Spinal cord (tissue), 10 donors: ENCODE data around the gene STX16. TPM values are rescaled to one million over a fixed set of nuclear protein-coding genes. Genes with fewer than 3 reads are reported as not detected.

Experiments used
- DNase-seq, 6 donors: peaks; one replicate each; pipeline versions ENCODE4 v3.0.0 to v3.0.0-alpha.2; 2013 to 2015; ENCODE audit warnings: low spot score in 6 of 6, low read depth in 4 of 6
- H3K27ac ChIP-seq: one replicate; pipeline ENCODE4 v1.5.1; 2013; ENCODE audit warnings: low read depth, low read length, control low read depth
- H3K27me3 ChIP-seq: one replicate; pipeline ENCODE4 v1.6.1; 2013; ENCODE audit warnings: low read length; ENCODE audit not compliant: control insufficient read depth, insufficient read depth
- H3K36me3 ChIP-seq: one replicate; pipeline ENCODE4 v1.6.1; 2013; ENCODE audit warnings: low read length; ENCODE audit not compliant: control insufficient read depth, insufficient read depth
- H3K4me1 ChIP-seq: one replicate; pipeline ENCODE4 v1.6.1; 2013; ENCODE audit warnings: low read length; ENCODE audit not compliant: control insufficient read depth, insufficient read depth
- H3K4me3 ChIP-seq: one replicate; pipeline ENCODE4 v1.5.1; 2013; ENCODE audit warnings: low read depth, low read length, control low read depth
- H3K9me3 ChIP-seq: one replicate; pipeline ENCODE4 v1.6.1; 2013; ENCODE audit warnings: low read length; ENCODE audit not compliant: control insufficient read depth, insufficient read depth
- WGBS: methylation state at CpG from one replicate; pipeline ENCODE4 v1.1.5; 2013; ENCODE audit warnings: missing lambda C conversion rate; ENCODE audit not compliant: insufficient coverage; 5-methylcytosine and 5-hydroxymethylcytosine counted together
- polyA plus RNA-seq, 2 donors: library from polyadenylated mRNA; unstranded; fragments of 120-200 nt; gene quantifications; one replicate each; pipeline ENCODE4 v1.2.1, GENCODE V29; 2013; ENCODE audit not compliant: insufficient read length in 2 of 2
- total RNA-seq, 2 donors: library from RNA; depleted of rRNA in 1 of 2; stranded (reverse); fragments of 120-200 nt in 1 of 2; fragments of >200 nt in 1 of 2; gene quantifications; one replicate each; pipeline versions ENCODE4 v1.2.3 to v1.2.4, GENCODE V29; 2013 to 2014
- donor health status: healthy.

STX16 gene
- total and polyA plus RNA-seq, 4 donors: 35.7 to 65.0 (median 49.8) TPM

- H3K27ac ChIP-seq: no peak overlapping the region
- peaks cover 10% of the 10 kb centered on the region for H3K36me3 ChIP-seq
- no peaks in the 10 kb centered on the region for H3K4me1 ChIP-seq
- H3K4me3 ChIP-seq: no peak overlapping the region
- no peaks in the 10 kb centered on the region for H3K27me3 ChIP-seq
- H3K9me3 ChIP-seq: no peaks in the 10 kb centered on the region
- no peak for DNase-seq
- WGBS: 88% methylated on average over 5 of the region's 5 CpGs
Observed at GRCh38 chr20:58685988-58686387, 34.9 kb downstream of the STX16 start.

- Histone ChIP-seq H3K27me3 (no peaks in the 10 kb centered on the region), H3K9me3 (no peaks in the 10 kb centered on the region), H3K4me1 (peaks cover 10% of the 10 kb centered on the region), H3K4me3 (no peak overlapping the region), H3K27ac (no peak overlapping the region), H3K36me3 (peaks cover 14% of the 10 kb centered on the region)
- WGBS: 90% methylated on average over 2 of the region's 4 CpGs
- no peak for DNase-seq
Observed at GRCh38 chr20:58688414-58688813, 37.3 kb downstream of the STX16 start.

GRCh38 chr20:58688840-58689239 is 37.8 kb downstream of the STX16 start:
- Histone ChIP-seq H3K27me3 (no peaks in the 10 kb centered on the region), H3K4me1 (peaks cover 14% of the 10 kb centered on the region), H3K9me3 (no peaks in the 10 kb centered on the region), H3K36me3 (peaks cover 19% of the 10 kb centered on the region), H3K4me3 (no peak overlapping the region), H3K27ac (no peak overlapping the region)
- DNase-seq: no peak
- 39% methylated on average over 5 of the region's 6 CpGs for WGBS

- no peak overlapping the region for H3K4me3 ChIP-seq
Observed at GRCh38 chr20:58690396-58691135, 39.5 kb downstream of the STX16 start.

GRCh38 chr20:58691773-58692578 is 40.9 kb downstream of the STX16 start:
- H3K4me1 ChIP-seq: peaks cover 26% of the 10 kb centered on the region
- no peaks in the 10 kb centered on the region for H3K9me3 ChIP-seq
- DNase-seq: no peak
- 65% methylated on average over 30 of the region's 31 CpGs for WGBS
- H3K27ac ChIP-seq: peak overlapping the region; percentile 58
- H3K4me3 ChIP-seq: no peak overlapping the region
- peaks cover 42% of the 10 kb centered on the region for H3K36me3 ChIP-seq
- no peaks in the 10 kb centered on the region for H3K27me3 ChIP-seq

More at GRCh38 chr20:58690396-58691135, 39.5 kb downstream of the STX16 start:
- H3K36me3 ChIP-seq: peaks cover 29% of the 10 kb centered on the region
- H3K27me3 ChIP-seq: no peaks in the 10 kb centered on the region
- H3K4me1 ChIP-seq: peaks cover 26% of the 10 kb centered on the region
- 51% methylated on average over 4 of the region's 7 CpGs for WGBS
- no peaks in the 10 kb centered on the region for H3K9me3 ChIP-seq
- peak in 1 of 6 donors; percentile 62 for DNase-seq
- peak overlapping the region; percentile 58 for H3K27ac ChIP-seq

GRCh38 chr20:58692579-58693225 is 41.6 kb downstream of the STX16 start, which contains the start of gene NPEPL1:
Gene NPEPL1, plus strand, starts transcription at chr20:58692800. Its CDS starts 101 bp downstream, at chr20:58692901.
- H3K4me1 ChIP-seq: peaks cover 26% of the 10 kb centered on the region

GRCh38 chr20:58693226-58694006 is 42.3 kb downstream of the STX16 start:
- no peak overlapping the region for H3K27ac ChIP-seq
- peaks cover 26% of the 10 kb centered on the region for H3K4me1 ChIP-seq
- peak in 2 of 6 donors; percentile 30 to 38 for DNase-seq
- no peaks in the 10 kb centered on the region for H3K27me3 ChIP-seq
- WGBS: 44% methylated on average over 50 of the region's 51 CpGs
- H3K4me3 ChIP-seq: peak overlapping the region; percentile 16
- H3K9me3 ChIP-seq: no peaks in the 10 kb centered on the region
- peaks cover 57% of the 10 kb centered on the region for H3K36me3 ChIP-seq

More at GRCh38 chr20:58692579-58693225, 41.6 kb downstream of the STX16 start, which contains the start of gene NPEPL1:
- peak within 1 kb of the TSS; percentile 16 for H3K4me3 ChIP-seq
- H3K27me3 ChIP-seq: no peaks in the 10 kb centered on the region
- DNase-seq: peak in 5 of 6 donors; percentile 12 to 79 (median 42)
- H3K36me3 ChIP-seq: peaks cover 49% of the 10 kb centered on the region
- peak within 1 kb of the TSS; percentile 58 for H3K27ac ChIP-seq
- 3% methylated on average over 93 of the region's 93 CpGs for whole genome bisulfite sequencing
- H3K9me3 ChIP-seq: no peaks in the 10 kb centered on the region

GRCh38 chr20:58694241-58695083 is 43.4 kb downstream of the STX16 start:
- WGBS: 95% methylated on average over 32 of the region's 33 CpGs
- Histone ChIP-seq H3K4me1 (peaks cover 26% of the 10 kb centered on the region), H3K4me3 (no peak overlapping the region), H3K27me3 (no peaks in the 10 kb centered on the region), H3K27ac (no peak overlapping the region), H3K9me3 (no peaks in the 10 kb centered on the region), H3K36me3 (peaks cover 67% of the 10 kb centered on the region)
- DNase-seq: no peak
